Activated CD8-positive, alpha-beta memory T cell treated with anti-CD3 and anti-CD28 coated beads, Interleukin-2, amount 50 U/mL, for 1 hour (primary cell): ENCODE measurements around the gene CDON.
"Not testable (repeated sequence)": the region's sequence is repeated elsewhere in the genome, so short reads cannot be mapped to it uniquely, and the experiment has no call there.

Experiments
- DNase-seq: peaks from one replicate; pipeline ENCODE4 v3.0.0-alpha.2; 2020; ENCODE audit errors: extremely low read depth

CDON gene

GRCh38 chr11:125994509-125994908 is 68.2 kb downstream of the CDON start:
- no peak for DNase-seq

- DNase-seq: no peak
Measured at GRCh38 chr11:125992893-125993292, 69.8 kb downstream of the CDON start.

GRCh38 chr11:125990244-125990643 is 72.4 kb downstream of the CDON start:
- DNase-seq: no peak

- no peak for DNase-seq
Measured at GRCh38 chr11:125987066-125987641, 75.5 kb downstream of the CDON start.

- not testable (repeated sequence) for DNase-seq
Measured at GRCh38 chr11:125985956-125986355, 76.7 kb downstream of the CDON start.

- DNase-seq: no peak
Measured at GRCh38 chr11:125982348-125982730, 80.3 kb downstream of the CDON start.

GRCh38 chr11:125980436-125980835 is 82.2 kb downstream of the CDON start:
- no peak for DNase-seq

- no peak for DNase-seq
Measured at GRCh38 chr11:125979511-125979910, 83.2 kb downstream of the CDON start.

- no peak for DNase-seq
Measured at GRCh38 chr11:125978778-125979407, 83.8 kb downstream of the CDON start.

- DNase-seq: no peak
Measured at GRCh38 chr11:125978181-125978716, 84.4 kb downstream of the CDON start.

- no peak for DNase-seq
Measured at GRCh38 chr11:125977333-125977732, 85.3 kb downstream of the CDON start.

GRCh38 chr11:125976156-125976555 is 86.5 kb downstream of the CDON start:
- DNase-seq: no peak

- DNase-seq: no peak
Measured at GRCh38 chr11:125975634-125976033, 87.0 kb downstream of the CDON start.

GRCh38 chr11:125974284-125974683 is 88.4 kb downstream of the CDON start:
- DNase-seq: no peak

GRCh38 chr11:125971618-125972017 is 91.0 kb downstream of the CDON start:
- DNase-seq: no peak

GRCh38 chr11:125968354-125968753 is 94.3 kb downstream of the CDON start:
- DNase-seq: no peak

- DNase-seq: no peak
Measured at GRCh38 chr11:125967515-125967914, 95.2 kb downstream of the CDON start.

- DNase-seq: no peak
Measured at GRCh38 chr11:125960771-125961170, 101.9 kb downstream of the CDON start.

GRCh38 chr11:125959931-125960330 is 102.7 kb downstream of the CDON start:
- no peak for DNase-seq

- DNase-seq: no peak
Measured at GRCh38 chr11:125959511-125959910, 103.2 kb downstream of the CDON start.

GRCh38 chr11:125958872-125959400 is 103.7 kb downstream of the CDON start:
- no peak for DNase-seq

- no peak for DNase-seq
Measured at GRCh38 chr11:125957618-125958332, 104.9 kb downstream of the CDON start.
